GM18861 (cell line): ENCODE results near the gene ASB10.
A peak's percentile ranks its signal among the peaks of the same experiment; 100 is the strongest.

Source experiments
- ATAC-seq: cut with Tn5 transposase; IDR thresholded peaks from one replicate; pipeline ENCODE4 v1.9.1; 2021; ENCODE audit not compliant: unreplicated experiment

Gene ASB10, protein sequence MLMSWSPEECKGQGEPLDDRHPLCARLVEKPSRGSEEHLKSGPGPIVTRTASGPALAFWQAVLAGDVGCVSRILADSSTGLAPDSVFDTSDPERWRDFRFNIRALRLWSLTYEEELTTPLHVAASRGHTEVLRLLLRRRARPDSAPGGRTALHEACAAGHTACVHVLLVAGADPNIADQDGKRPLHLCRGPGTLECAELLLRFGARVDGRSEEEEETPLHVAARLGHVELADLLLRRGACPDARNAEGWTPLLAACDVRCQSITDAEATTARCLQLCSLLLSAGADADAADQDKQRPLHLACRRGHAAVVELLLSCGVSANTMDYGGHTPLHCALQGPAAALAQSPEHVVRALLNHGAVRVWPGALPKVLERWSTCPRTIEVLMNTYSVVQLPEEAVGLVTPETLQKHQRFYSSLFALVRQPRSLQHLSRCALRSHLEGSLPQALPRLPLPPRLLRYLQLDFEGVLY

DNA sequence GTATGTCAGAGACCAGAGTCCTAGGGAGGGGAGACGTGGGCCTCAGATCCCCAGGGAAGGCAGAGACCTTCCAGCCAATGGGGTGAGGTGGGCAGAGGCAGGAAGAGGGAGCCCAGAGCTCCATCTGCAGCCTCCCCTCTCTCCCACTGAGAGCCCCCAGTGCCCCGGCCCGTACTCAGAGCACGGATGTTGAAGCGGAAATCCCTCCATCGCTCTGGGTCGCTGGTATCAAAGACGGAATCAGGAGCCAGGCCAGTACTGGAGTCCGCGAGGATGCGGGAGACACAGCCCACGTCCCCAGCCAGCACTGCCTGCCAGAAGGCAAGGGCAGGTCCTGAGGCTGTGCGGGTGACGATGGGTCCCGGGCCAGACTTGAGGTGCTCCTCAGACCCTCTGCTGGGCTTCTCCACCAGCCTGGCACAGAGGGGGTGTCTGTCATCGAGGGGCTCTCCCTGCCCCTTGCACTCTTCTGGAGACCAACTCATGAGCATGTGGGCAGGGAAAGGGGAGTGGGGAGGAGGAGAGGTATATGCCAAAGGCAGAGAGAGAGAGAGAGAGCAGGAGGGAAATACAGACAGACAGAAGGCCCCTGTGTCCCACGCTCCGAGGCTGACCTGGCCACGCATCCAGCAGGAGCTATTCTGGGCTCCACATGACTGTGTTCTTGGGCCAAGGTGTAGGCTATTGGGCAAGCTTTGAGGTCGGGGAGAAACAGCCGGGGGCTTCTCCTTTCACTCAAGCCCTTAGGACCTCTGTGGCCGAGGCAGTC lies at the start of gene ASB10:
Gene ASB10, minus strand, starts transcription at position 611 of the 769 bp plus-strand sequence. Its CDS starts 120 bp downstream, at position 491.
- no peak for ATAC-seq

DNA sequence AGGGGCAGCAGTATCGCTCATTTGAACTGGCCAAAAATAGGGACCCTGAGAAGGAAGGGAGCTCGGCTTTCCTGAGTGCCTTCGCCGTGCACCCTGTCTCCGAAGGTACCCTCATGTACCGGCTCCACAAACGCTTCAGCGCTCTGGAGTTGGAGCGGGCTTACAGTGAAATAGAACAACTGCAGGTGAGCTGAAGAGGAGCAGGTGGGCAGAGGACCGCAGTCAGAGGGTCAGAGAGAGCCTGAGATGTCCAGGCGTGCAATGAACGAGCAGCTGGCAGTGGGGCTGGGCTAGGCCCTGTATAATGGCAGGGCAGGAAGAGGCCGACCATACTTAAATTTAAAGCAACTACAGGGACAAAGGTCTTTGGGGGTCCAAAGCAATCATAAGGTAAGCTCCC lies 49.4 kb upstream of the ASB10 start:
- no peak for ATAC-seq

DNA sequence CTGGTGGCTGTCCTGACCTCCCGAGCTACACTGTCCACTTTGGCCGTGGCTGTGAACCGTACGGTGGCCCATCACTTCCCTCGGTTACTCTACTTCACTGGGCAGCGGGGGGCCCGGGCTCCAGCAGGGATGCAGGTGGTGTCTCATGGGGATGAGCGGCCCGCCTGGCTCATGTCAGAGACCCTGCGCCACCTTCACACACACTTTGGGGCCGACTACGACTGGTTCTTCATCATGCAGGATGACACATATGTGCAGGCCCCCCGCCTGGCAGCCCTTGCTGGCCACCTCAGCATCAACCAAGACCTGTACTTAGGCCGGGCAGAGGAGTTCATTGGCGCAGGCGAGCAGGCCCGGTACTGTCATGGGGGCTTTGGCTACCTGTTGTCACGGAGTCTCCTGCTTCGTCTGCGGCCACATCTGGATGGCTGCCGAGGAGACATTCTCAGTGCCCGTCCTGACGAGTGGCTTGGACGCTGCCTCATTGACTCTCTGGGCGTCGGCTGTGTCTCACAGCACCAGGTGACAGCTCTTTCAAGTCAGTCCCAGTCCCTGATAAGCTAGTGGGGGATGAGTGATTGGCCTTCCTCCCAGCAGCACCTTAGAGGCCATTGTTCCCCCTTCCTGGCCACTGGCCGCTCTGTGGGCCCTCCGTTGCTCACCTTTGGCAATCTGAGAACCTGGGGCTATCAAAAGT lies 48.2 kb upstream of the ASB10 start:
- ATAC-seq, result no peak

DNA sequence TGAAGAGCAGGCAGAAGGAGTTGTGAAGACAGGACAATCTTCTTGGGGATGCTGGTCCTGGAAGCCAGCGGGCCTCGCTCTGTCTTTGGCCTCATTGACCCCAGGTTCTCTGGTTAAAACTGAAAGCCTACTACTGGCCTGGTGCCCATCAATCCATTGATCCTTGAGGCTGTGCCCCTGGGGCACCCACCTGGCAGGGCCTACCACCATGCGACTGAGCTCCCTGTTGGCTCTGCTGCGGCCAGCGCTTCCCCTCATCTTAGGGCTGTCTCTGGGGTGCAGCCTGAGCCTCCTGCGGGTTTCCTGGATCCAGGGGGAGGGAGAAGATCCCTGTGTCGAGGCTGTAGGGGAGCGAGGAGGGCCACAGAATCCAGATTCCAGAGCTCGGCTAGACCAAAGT lies 46.8 kb upstream of the ASB10 start:
- no peak for ATAC-seq

DNA sequence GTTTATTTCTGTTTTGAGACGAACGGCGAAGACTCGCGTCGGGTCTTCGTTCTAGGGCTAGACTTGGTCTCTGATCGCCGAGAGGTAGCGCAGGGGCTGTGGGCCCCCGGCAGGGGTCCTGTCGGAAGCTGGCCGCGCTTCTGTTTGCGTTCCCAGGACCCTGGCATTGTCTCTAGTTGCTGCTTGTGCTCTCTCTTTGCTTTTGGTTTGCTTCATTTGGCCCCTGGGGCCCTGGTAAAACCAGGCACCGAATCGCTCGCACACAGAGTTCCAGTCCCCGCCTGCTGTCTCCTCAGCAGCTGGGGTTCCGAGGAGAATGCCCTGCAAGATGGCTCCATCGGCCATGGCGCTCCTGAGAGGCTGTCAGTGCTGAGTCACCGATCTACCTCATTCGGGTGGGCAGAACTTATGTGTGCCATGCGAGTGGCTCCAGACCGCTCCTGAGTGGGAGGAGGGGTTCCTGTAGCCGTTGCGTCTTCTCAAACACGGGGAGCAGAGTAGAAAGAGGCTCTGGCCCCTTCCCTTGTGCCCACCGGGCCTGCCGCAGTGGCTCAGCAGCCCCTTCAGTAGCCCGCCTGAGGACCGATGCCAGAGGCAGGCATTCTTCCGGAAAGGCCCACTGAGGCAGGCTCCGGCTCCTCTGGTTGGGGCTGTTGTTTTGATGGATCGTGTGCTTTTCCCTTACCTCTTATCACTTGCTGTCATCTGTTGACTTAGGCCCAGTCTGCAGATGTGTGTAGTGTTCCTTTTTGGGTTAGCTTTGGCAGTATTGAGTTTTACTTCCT lies 46.1 kb upstream of the ASB10 start:
- ATAC-seq, result no peak

DNA sequence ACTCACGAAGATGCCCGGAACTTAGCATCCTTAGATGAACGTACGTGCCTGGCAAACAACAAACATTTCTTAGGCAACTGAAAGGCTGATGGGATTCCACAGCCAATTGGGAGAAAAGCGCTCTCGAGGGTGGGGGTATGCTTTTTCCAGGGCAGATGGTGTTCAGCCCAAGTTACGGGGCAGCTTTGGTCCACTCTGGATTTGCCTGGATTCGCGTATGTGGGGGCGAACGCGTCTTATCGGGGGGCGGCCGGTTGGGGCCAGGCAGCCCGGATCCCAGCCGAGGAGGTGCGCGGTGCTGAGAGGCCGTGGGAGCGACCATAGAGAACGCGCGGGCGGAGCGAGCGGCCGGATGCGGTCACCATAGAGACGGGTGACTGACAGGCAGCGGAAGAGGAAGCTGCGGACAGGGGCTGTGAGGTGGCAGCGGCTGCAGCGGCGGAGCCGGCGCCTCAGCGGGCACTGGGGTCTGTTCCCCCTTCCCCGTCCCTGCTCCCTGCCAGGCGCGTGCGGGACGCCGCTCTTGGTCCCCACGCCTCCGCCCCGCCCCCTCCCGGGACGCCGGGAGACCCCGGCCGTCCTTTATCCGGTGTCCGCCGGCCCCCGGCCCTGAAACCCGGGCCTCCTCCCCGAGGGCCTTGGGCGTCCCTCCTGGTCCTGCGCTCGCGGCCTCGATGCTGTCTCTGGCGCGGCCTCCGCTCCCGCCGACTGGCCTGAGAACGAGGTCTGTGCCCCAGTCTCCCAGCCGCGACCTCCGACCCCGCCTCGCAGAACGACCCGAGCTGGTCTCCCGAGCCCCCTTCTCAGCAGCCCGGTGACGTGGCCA lies 45.3 kb upstream of the ASB10 start, which contains the start of gene CHPF2:
Gene CHPF2, plus strand, starts transcription at position 393 of the 826 bp plus-strand sequence. CDS start 1,529 bp downstream, outside the sequence.
- ATAC-seq, result peak; percentile 97

DNA sequence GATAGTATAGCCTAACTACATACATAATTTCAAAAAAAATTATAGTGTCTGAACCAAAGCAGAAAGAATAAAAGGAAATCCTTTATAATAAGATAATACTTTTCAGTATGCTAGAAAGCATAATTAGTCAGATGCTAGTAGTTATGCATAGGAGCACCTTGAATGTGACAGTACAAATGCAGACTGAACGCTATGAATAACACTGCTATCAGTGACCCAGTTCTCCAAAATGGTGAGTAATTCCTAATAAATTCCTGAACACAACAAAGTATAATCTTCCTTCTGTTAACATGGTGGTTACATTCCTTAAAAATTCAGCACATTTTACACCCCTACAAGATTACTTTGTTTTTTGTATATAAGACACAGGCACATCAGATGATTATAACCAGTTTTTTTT lies 44.0 kb upstream of the ASB10 start:
- no peak for ATAC-seq

DNA sequence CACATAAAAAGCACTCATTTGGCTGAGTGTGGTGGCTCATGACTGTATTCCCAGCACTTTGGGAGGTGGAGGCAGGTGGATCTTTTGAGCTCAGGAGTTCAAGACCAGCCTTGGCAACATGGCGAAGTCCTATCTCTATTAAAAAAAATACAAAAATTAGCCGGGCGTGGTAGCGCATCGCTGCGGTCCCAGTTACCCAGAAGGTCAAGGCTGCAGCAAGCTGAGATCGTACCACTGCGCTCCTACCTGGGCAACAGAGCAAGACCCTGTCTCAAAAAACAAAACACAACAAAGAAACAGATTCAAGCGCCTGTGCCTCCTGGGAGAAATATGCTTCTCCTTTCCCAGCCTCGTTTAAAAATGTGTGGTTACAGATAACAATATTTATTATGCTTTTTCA lies 42.2 kb upstream of the ASB10 start:
- no peak for ATAC-seq

DNA sequence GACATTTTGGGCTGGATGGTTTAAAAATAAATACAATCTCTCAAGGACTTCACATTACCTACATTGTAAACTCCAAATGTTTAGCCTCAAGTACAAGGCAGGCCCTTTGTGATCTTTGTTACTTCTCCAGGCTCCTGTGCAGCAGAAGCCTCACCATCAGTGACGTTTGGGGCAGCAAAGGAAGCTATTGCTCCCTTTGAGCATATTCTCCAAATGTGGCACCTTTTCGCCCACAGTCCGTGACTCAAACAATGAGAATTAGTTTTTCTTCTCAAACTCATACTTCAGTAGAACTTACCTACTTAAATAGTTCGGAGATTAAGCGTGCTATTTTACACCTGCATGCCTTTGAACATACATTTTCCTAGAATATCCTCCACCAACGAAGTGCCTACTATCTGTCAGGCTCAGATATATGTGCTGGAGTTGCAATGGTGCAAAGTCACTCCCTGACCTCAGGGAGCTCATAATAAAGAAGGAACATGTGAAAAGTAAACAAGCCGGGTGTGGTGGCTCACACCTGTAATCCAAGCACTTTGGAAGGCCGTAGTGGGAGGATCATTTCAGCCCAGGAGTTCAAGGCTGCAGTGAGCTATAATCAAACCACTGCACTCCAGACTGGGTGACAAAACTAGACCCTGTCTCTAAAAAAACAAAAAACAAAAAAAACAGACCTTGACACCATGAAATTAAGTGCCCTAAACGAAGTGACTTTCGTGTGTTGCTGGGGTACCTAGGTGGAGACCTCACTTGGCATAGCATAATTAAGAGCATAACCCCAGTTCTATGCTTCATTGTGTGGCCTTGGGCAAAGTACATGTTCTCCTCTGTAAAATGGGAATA lies 41.2 kb upstream of the ASB10 start:
- ATAC-seq, result no peak

DNA sequence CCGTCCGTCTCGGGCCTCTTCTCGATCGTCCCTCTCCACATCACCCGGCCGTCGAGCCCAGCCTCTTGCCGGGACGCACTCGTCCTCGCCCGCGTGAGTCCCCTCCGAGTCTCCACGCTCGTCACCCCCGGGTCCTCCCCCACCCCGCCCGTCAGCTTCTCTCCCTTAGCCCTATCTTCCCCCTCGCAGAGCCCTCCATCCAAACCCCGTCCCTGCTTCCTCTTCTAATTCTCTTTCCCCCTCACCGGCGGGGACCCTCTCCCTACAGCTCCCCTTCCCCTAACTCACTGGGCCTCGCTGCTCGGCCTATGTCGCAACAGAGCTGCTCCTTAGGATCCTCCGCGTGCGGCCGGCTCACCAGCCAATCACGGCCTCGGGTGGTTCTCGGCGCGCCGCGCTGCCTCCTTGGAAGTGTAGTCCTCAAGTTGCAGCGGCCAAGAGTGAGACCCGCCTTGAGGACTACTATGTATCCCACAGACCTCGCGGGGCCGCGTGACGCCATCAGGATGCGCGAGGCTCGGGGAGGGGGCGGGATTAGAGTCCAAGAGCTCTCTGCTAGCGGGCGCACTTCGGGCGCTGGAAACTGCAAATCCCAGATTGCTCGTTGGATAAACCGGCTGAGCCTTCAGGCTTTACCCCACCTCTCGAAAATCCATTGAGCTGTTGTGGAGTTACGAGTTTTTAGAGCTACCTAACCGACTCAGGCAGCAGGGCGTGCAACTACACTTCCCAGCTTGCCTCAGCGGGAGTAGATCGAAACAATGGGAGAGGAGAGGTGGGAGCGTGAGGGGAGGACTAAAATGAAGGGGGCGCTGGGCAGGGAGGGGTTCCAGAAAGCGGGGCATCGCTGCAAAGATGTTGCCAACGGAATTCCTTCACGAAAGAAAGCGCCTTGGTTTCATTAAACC lies 40.1 kb upstream of the ASB10 start, which contains the start of gene ABCF2:
Gene ABCF2, minus strand, starts transcription at position 331 of the 908 bp plus-strand sequence. CDS start 747 bp downstream, outside the sequence.
- ATAC-seq, result peak; percentile 100

DNA sequence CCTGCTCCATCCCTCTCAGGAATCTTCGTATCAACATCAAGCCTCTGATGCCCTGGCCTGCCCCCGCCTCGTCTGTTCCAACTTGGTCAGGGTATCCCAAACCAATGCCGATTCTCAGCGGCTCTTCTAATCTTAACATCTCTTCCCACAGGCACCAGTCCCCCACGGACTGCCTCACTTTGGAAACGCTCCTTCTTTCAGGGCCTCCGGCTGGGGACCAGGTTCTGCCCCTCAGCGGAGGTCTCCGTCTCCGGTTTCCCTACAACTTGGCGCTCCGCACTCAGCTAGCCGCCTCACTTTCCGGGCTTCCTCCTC lies 39.5 kb upstream of the ASB10 start:
- no peak for ATAC-seq

DNA sequence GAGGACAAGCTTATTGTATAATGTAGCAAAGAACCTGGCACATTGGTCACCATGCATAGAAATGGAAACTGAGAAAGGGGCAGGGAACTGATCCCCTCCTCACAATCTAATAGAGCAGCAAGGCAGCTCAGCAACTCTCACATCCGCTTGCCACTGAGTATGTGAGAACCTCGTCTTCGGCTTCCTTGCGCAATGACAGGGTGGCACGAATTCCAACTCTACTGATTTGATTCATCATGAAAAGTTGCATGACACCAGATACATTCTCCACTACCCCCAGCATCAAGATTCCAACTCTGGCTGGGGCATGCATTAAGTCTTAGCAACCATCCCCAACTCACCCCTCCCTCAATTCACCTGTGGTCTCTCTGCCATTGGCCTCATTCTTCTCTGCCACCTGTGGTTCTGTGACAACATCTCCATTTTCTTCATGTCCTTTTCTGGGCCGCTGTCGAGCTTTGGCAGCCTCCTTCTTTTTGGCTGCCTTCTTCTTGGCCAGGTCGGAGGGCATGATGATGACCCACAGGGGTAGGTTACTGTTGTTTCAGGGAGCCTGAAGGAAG lies 39.0 kb upstream of the ASB10 start:
- ATAC-seq, result no peak

DNA sequence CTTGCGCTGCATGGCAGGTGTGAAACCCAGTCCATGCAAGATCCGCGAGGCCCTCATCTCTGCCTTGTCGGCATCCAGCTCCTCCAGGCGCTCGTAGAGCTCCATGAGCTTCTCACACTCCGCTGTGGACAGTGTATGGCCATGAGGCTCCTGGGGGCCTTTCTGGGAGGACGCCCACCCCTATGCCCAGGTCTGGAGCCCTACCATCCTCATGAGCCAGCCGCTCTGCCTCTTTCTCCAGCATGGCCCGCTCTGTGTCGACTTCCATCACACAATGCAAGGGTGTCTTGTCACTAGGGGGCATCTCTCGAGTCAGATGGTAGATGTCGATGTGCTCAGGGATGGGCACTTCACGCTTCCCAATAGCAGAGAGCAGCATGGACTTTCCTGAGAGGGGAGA lies 36.7 kb upstream of the ASB10 start:
- ATAC-seq, result no peak

DNA sequence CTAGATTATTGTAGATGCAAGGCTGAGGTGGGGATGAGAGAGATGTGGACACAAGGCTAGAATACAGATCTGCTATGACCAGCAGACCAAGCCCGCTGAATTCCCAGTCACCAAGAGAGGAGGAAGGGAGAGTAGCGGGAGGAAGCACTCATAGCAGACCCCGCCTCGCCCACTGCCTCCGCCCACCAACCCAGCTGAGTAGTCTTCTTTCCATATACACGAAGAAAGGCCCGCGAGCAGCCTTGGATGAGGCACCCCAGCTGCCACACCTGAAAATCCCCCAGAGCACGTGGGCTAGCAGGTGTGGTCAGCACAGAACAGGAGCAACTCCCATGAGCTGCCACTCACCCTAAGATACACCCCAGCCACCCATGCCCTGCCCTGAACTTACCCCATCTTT lies 31.1 kb upstream of the ASB10 start:
- no peak for ATAC-seq

DNA sequence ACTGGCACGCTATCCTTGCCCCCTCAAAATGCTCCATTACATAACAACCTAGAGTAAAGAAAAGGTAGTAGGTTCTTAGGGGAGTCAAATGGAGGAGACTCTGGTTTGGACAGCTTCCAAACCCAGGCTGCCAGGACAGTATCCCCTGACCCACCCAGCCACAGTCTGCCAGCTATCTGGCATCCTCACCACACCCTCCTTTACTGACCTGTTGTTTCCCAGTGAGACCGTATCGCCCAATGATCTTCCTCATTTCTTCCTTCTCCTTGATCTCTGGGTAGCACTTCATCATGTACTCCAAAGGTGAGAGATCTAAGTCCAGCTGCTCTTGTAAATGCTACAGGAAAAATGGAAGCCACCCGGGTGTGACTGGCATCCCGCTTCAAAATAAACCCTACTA lies 28.3 kb upstream of the ASB10 start:
- ATAC-seq, result no peak

DNA sequence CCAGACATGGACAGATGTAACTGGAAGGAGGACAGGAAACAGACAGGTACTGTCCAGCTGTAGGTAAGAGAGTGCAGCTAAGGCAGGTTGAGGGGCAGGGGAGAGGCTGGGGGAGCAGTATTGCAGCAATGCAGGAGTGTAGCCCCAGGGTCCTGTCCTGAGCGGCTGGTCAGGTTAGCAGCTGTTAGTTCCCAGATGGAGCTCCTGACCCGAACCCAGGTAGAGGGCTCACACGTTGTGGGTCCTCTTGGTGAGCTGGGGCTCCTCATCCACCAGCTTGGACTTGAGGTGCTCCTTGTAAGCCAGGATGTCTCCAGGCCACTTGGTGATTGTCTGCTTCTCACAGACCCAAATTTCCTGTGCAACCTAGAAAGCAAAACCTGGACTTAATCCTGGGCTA lies 26.8 kb upstream of the ASB10 start:
- no peak for ATAC-seq

DNA sequence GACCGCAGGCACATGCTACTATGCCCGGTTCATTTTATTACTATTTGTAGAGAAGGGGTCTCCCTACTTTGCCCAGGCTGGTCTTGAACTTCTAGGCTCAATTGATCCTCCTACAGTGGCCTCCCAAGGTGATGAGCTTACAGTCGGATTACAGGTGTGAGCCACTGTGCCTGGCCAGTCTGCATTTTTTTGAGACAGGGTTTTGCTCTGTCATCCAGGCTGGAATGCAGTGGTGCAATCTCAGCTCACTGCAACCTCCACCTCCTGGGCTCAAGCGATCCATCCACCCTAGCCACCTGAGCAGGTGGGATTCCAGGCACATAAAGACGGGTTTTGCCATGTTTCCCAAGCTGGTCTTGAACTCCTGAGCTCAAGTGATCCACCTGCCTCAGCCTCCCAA lies 25.6 kb upstream of the ASB10 start:
- no peak for ATAC-seq
